Adrenal gland (tissue), 5 donors: ENCODE results near the gene IGSF11.

ENCODE experiments used
- CTCF ChIP-seq, 6 experiments: fragments of 450-650 bp in 4 of 6; fragments of 200-600 bp in 2 of 6; sonication (generic) in 1 of 6; IDR thresholded peaks; 1 replicate in 5 of 6; 2 replicates in 1 of 6; pipeline versions ENCODE4 v1.5.1 to v1.8.0; 2016 to 2021; ENCODE audit warnings: antibody characterized with exemption in 6 of 6, mild to moderate bottlenecking in 2 of 6, moderate library complexity in 1 of 6
- POLR2A ChIP-seq, 2 donors: fragments of 450-650 bp; IDR thresholded peaks; one replicate each; pipeline ENCODE4 v1.6.1; 2017; ENCODE audit warnings: antibody characterized with exemption in 2 of 2, mild to moderate bottlenecking in 2 of 2, moderate library complexity in 1 of 2
- donor health status: DM: no; HTN: no; CAD: no.

GRCh38 chr3:119033393-119034255 is 1.0 kb downstream of the IGSF11 start:
- TF ChIP-seq CTCF (IDR thresholded peaks at IDR 0.05) (no peak), POLR2A (IDR thresholded peaks at IDR 0.05) (no peak)
